GM10847 (cell line): ENCODE measurements around the gene MAFB.

Experiments used
- POLR2A ChIP-seq: IDR thresholded peaks from 2 replicates; pipeline ENCODE4 v1.6.1; 2011; ENCODE audit not compliant: insufficient read length; ENCODE audit errors: extremely low read depth

MAFB gene

GRCh38 chr20:40711079-40711478 is 22.0 kb upstream of the MAFB start:
- no peak for TF ChIP-seq POLR2A

GRCh38 chr20:40710603-40711002 is 21.6 kb upstream of the MAFB start:
- no peak for TF ChIP-seq POLR2A

GRCh38 chr20:40706977-40707582 is 18.0 kb upstream of the MAFB start:
- TF ChIP-seq POLR2A, result no peak

- no peak for TF ChIP-seq POLR2A
Observed at GRCh38 chr20:40705413-40705812, 16.4 kb upstream of the MAFB start.

- no peak for TF ChIP-seq POLR2A
Observed at GRCh38 chr20:40704828-40705227, 15.8 kb upstream of the MAFB start.

GRCh38 chr20:40703975-40704530 is 15.0 kb upstream of the MAFB start:
- no peak for TF ChIP-seq POLR2A

- TF ChIP-seq POLR2A, result no peak
Observed at GRCh38 chr20:40702504-40702903, 13.5 kb upstream of the MAFB start.

- TF ChIP-seq POLR2A, result no peak
Observed at GRCh38 chr20:40698744-40699143, 9.7 kb upstream of the MAFB start.

GRCh38 chr20:40698281-40698680 is 9.2 kb upstream of the MAFB start:
- no peak for TF ChIP-seq POLR2A

- no peak for TF ChIP-seq POLR2A
Observed at GRCh38 chr20:40697541-40697940, 8.5 kb upstream of the MAFB start.

GRCh38 chr20:40695214-40695613 is 6.2 kb upstream of the MAFB start:
- no peak for TF ChIP-seq POLR2A

GRCh38 chr20:40694246-40694645 is 5.2 kb upstream of the MAFB start:
- TF ChIP-seq POLR2A, result no peak

GRCh38 chr20:40692240-40693011 is 3.4 kb upstream of the MAFB start:
- TF ChIP-seq POLR2A, result no peak

GRCh38 chr20:40691566-40692239 is 2.7 kb upstream of the MAFB start:
- TF ChIP-seq POLR2A, result no peak

GRCh38 chr20:40690836-40691565 is 2.0 kb upstream of the MAFB start:
- no peak for TF ChIP-seq POLR2A
